SU-DHL-6 (cell line): ENCODE data around the gene STUB1.

Experiments
- CTCF ChIP-seq: fragments of 200-600 bp; sonication (generic); IDR thresholded peaks from one replicate; pipeline ENCODE4 v1.5.1; 2017; ENCODE audit warnings: antibody characterized with exemption, mild to moderate bottlenecking, low read length, moderate library complexity; ENCODE audit not compliant: insufficient read depth, poor library complexity, severe bottlenecking
- EZH2phosphoT487 ChIP-seq: fragments of 200-600 bp; sonication (generic), shearing (Covaris generic); conservative IDR thresholded peaks from 2 replicates; pipeline ENCODE4 v1.6.1; 2018; ENCODE audit warnings: mild to moderate bottlenecking, antibody characterized with exemption, low read length, moderate library complexity, mixed read lengths

- TF ChIP-seq CTCF = no peak
- TF ChIP-seq EZH2phosphoT487 = no peak
These were observed 20.6 kb upstream of the STUB1 start for GRCh38 chr16:659618-660017.
